ENCODE results near the gene CASQ1. TPM values are rescaled to one million over a fixed set of nuclear protein-coding genes. Genes with fewer than 3 reads are reported as not detected.

CASQ1 gene
- total RNA-seq, 4 donors from 2014 or later, result 255 to 894 (median 358) TPM

GRCh38 chr1:160236806-160237205 lies 46.4 kb downstream of the CASQ1 start:
- ATAC-seq, result no peak
- Histone ChIP-seq H3K27me3 (no peaks in the 10 kb centered on the region), H3K4me1 (peaks cover 16 to 20% of the 10 kb centered on the region in 2 donors), H3K36me3 (peaks cover 0 to 85% of the 10 kb centered on the region in 2 donors), H3K27ac (peak overlapping the region in 3 of 4 donors; percentile 74 to 81 (median 74)), H3K4me3 (no peak overlapping the region), H3K9me3 (no peaks in the 10 kb centered on the region)
- no peak for TF ChIP-seq CTCF (IDR thresholded peaks at IDR 0.05 in 4 of 5, conservative IDR thresholded peaks at IDR 0.05 in 1 of 5)
- no peak for TF ChIP-seq POLR2A (IDR thresholded peaks at IDR 0.05)
- in situ Hi-C loops (cut with MboI; ENCODE audit: low sequenced_read_pairs in 4 of 4) (no loop called here), intact Hi-C loops (cut with DNase I; ENCODE audit: low total_unique reads) (no loop called here)
- no peak for DNase-seq

- in situ Hi-C loops (cut with MboI; ENCODE audit: low sequenced_read_pairs in 4 of 4) (no loop called here), intact Hi-C loops (cut with DNase I; ENCODE audit: low total_unique reads) (no loop called here)
- no peak for ATAC-seq
- Histone ChIP-seq H3K27me3 (no peaks in the 10 kb centered on the region), H3K36me3 (peaks cover 0 to 81% of the 10 kb centered on the region in 2 donors), H3K4me1 (peaks cover 24 to 27% of the 10 kb centered on the region in 2 donors), H3K9me3 (no peaks in the 10 kb centered on the region), H3K4me3 (no peak overlapping the region), H3K27ac (peak overlapping the region; percentile 74 to 81 (median 78))
- DNase-seq, result no peak
- no peak for TF ChIP-seq CTCF (IDR thresholded peaks at IDR 0.05 in 4 of 5, conservative IDR thresholded peaks at IDR 0.05 in 1 of 5)
- TF ChIP-seq POLR2A (IDR thresholded peaks at IDR 0.05), result no peak
Observed at GRCh38 chr1:160237558-160237957, 47.2 kb downstream of the CASQ1 start.

- ATAC-seq, result peak; percentile 86 to 98
- Histone ChIP-seq H3K27me3 (no peaks in the 10 kb centered on the region), H3K4me3 (no peak overlapping the region), H3K4me1 (peaks cover 32 to 35% of the 10 kb centered on the region in 2 donors), H3K9me3 (no peaks in the 10 kb centered on the region), H3K36me3 (peaks cover 0 to 75% of the 10 kb centered on the region in 2 donors), H3K27ac (peak overlapping the region; percentile 74 to 81 (median 78))
- in situ Hi-C loops (cut with MboI; ENCODE audit: low sequenced_read_pairs in 4 of 4), result no loop called here
- peak; percentile 67 to 84 for DNase-seq
- intact Hi-C loops (cut with DNase I; ENCODE audit: low total_unique reads), result no loop called here
- TF ChIP-seq POLR2A (IDR thresholded peaks at IDR 0.05), result no peak
- no peak for TF ChIP-seq CTCF (IDR thresholded peaks at IDR 0.05 in 4 of 5, conservative IDR thresholded peaks at IDR 0.05 in 1 of 5)
Observed at GRCh38 chr1:160238408-160238807, 48.0 kb downstream of the CASQ1 start.

GRCh38 chr1:160239582-160240299 lies 49.4 kb downstream of the CASQ1 start:
- Histone ChIP-seq H3K27me3 (no peaks in the 10 kb centered on the region), H3K36me3 (peaks cover 0 to 66% of the 10 kb centered on the region in 2 donors), H3K4me1 (peaks cover 46 to 49% of the 10 kb centered on the region in 2 donors), H3K27ac (peak overlapping the region; percentile 74 to 86 (median 78)), H3K4me3 (no peak overlapping the region), H3K9me3 (no peaks in the 10 kb centered on the region)
- intact Hi-C loops (cut with DNase I; ENCODE audit: low total_unique reads) (no loop called here), in situ Hi-C loops (cut with MboI; ENCODE audit: low sequenced_read_pairs in 4 of 4) (no loop called here)
- DNase-seq, result no peak
- ATAC-seq, result no peak
- TF ChIP-seq POLR2A (IDR thresholded peaks at IDR 0.05), result no peak
- no peak for TF ChIP-seq CTCF (IDR thresholded peaks at IDR 0.05 in 4 of 5, conservative IDR thresholded peaks at IDR 0.05 in 1 of 5)
